Measurements from ENCODE around the gene SPIN2A. TPM values are rescaled to one million over a fixed set of nuclear protein-coding genes. Genes with fewer than 3 reads are reported as not detected.
"Not testable (repeated sequence)": the region's sequence is repeated elsewhere in the genome, so short reads cannot be mapped to it uniquely, and the experiment has no call there.

The SPIN2A gene
- total RNA-seq (under 1 TPM in 3 of 4 donors, not detected in 1; 0.42 to 0.53 (median 0.51) TPM), polyA plus RNA-seq (0.23 TPM)
- long read RNA-seq, donor 1 = 0 reads
- long read RNA-seq, donor 2 = 0 reads
- long read RNA-seq, donor 3 = 0 reads
- long read RNA-seq, donor 4, partial matches to known transcripts = 0 of 1 reads
- long read RNA-seq, donor 4, other reads (novel, unspliced or antisense) = 0 of 1 reads

DNA sequence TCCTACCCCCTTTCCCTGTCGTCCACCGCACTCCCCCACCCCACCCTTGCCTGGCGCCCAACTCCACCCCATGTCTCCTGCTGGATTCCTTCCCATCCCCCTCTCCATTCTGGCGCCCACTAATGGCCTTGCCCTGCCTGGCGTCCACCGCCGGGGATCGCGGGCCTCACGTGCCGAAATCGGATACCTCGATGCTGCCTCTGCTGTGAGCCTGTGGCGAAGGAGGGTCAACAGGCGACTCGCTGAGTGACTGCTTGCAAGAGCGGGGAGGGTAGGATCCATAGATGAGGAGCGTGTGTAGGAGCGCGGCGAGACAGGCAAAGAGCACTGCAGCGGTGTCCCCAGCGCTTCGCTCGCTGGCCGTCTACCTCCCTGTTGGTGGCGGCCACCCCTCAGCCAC, at the start of gene SPIN2A:
Gene SPIN2A (minus strand): TSS at position 325 of the 400 bp plus-strand sequence. CDS start 800 bp downstream, outside the sequence.
- H3K4me1 ChIP-seq (ENCODE audit: control insufficient read depth, insufficient read depth, low read length); intact Hi-C loops (cut with DNase I); H3K27me3 ChIP-seq (ENCODE audit: control insufficient read depth, insufficient read depth); H3K9me3 ChIP-seq (ENCODE audit: control insufficient read depth, low read length); H3K27ac ChIP-seq (ENCODE audit: low read length): not testable (repeated sequence)
- peak; percentile 54 to 66 for ATAC-seq
- peak in 2 of 3 donors; percentile 47 to 53 for DNase-seq
- H3K4me3 ChIP-seq (ENCODE audit: low read length) = peak within 1 kb of the TSS; percentile 0
- 40% methylated on average over 27 of the region's 27 CpGs for WGBS

GRCh38 chrX:57178605-57179004, 41.4 kb upstream of the SPIN2A start:
- DNase-seq (no peak), ATAC-seq (no peak)
- no peaks in the 10 kb centered on the region for H3K9me3 ChIP-seq (ENCODE audit: control insufficient read depth, low read length)
- H3K27me3 ChIP-seq (ENCODE audit: control insufficient read depth, insufficient read depth) = no peaks in the 10 kb centered on the region
- no peak overlapping the region for H3K4me3 ChIP-seq (ENCODE audit: low read length)
- intact Hi-C loops (cut with DNase I) = no loop called here
- no peaks in the 10 kb centered on the region for H3K4me1 ChIP-seq (ENCODE audit: control insufficient read depth, insufficient read depth, low read length)
- H3K27ac ChIP-seq (ENCODE audit: low read length) = no peak overlapping the region

DNA sequence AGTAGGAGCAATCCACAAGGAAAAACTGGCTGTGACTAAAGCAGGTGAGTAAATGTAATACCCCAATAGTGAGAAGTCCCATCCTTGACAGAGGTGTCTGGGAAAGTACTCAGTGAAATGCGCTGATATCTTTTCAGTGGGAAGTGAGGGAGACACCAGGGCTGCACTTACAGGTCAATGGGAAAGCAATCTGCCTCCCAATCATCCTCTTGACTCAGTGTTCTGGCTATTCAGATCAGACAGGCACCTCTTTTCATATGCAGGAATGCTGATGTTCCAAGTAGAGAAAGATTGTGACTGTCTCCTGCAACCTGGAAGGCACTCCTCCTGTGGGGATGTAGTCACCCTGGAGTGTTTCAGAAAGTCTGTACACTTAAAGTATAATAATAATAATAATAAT, 39.9 kb upstream of the SPIN2A start:
- ATAC-seq (no peak), DNase-seq (no peak)
- Histone ChIP-seq H3K27me3 (ENCODE audit: control insufficient read depth, insufficient read depth) (no peaks in the 10 kb centered on the region), H3K4me3 (ENCODE audit: low read length) (no peak overlapping the region), H3K9me3 (ENCODE audit: control insufficient read depth, low read length) (no peaks in the 10 kb centered on the region), H3K27ac (ENCODE audit: low read length) (no peak overlapping the region), H3K4me1 (ENCODE audit: control insufficient read depth, insufficient read depth, low read length) (peaks cover 2% of the 10 kb centered on the region)
- WGBS = 36% methylated on average over 1 of the region's 1 CpG
- intact Hi-C loops (cut with DNase I) = no loop called here

GRCh38 chrX:57172544-57172943, 35.3 kb upstream of the SPIN2A start:
- ATAC-seq (peak; percentile 29 to 64), DNase-seq (peak; percentile 22 to 64 (median 60))
- Histone ChIP-seq H3K4me3 (ENCODE audit: low read length) (no peak overlapping the region), H3K4me1 (ENCODE audit: control insufficient read depth, insufficient read depth, low read length) (peaks cover 2% of the 10 kb centered on the region), H3K9me3 (ENCODE audit: control insufficient read depth, low read length) (no peaks in the 10 kb centered on the region), H3K27me3 (ENCODE audit: control insufficient read depth, insufficient read depth) (no peaks in the 10 kb centered on the region), H3K27ac (ENCODE audit: low read length) (no peak overlapping the region)
- intact Hi-C loops (cut with DNase I) = no loop called here
- WGBS = 63% methylated on average over 6 of the region's 6 CpGs

- H3K27me3 ChIP-seq (ENCODE audit: control insufficient read depth, insufficient read depth) = no peaks in the 10 kb centered on the region
- intact Hi-C loops (cut with DNase I) = no loop called here
- DNase-seq (peak in 2 of 3 donors; percentile 37 to 51), ATAC-seq (peak; percentile 56 to 84)
- no peaks in the 10 kb centered on the region for H3K4me1 ChIP-seq (ENCODE audit: control insufficient read depth, insufficient read depth, low read length)
- no peaks in the 10 kb centered on the region for H3K9me3 ChIP-seq (ENCODE audit: control insufficient read depth, low read length)
- H3K27ac ChIP-seq (ENCODE audit: low read length) = no peak overlapping the region
- 75% methylated on average over 5 of the region's 5 CpGs for WGBS
- H3K4me3 ChIP-seq (ENCODE audit: low read length) = no peak overlapping the region
Observed at GRCh38 chrX:57156397-57157049, 19.3 kb upstream of the SPIN2A start.

- no peaks in the 10 kb centered on the region for H3K9me3 ChIP-seq (ENCODE audit: control insufficient read depth, low read length)
- intact Hi-C loops (cut with DNase I) = no loop called here
- no peak overlapping the region for H3K27ac ChIP-seq (ENCODE audit: low read length)
- no peak for DNase-seq
- no peak overlapping the region for H3K4me3 ChIP-seq (ENCODE audit: low read length)
- ATAC-seq = no peak
- no peaks in the 10 kb centered on the region for H3K4me1 ChIP-seq (ENCODE audit: control insufficient read depth, insufficient read depth, low read length)
- no peaks in the 10 kb centered on the region for H3K27me3 ChIP-seq (ENCODE audit: control insufficient read depth, insufficient read depth)
- WGBS = 72% methylated on average over 2 of the region's 2 CpGs
Observed at GRCh38 chrX:57155171-57155570, 18.0 kb upstream of the SPIN2A start.

- H3K27me3 ChIP-seq (ENCODE audit: control insufficient read depth, insufficient read depth); H3K4me1 ChIP-seq (ENCODE audit: control insufficient read depth, insufficient read depth, low read length); H3K9me3 ChIP-seq (ENCODE audit: control insufficient read depth, low read length); intact Hi-C loops (cut with DNase I); H3K4me3 ChIP-seq (ENCODE audit: low read length); ATAC-seq; H3K27ac ChIP-seq (ENCODE audit: low read length): not testable (repeated sequence)
- peak in 1 of 3 donors; percentile 35 for DNase-seq
- WGBS = 98% methylated on average over 8 of the region's 8 CpGs
Observed at GRCh38 chrX:57152222-57152621, 15.0 kb upstream of the SPIN2A start.

- ATAC-seq (no peak), DNase-seq (no peak)
- intact Hi-C loops (cut with DNase I) = no loop called here
- no peak overlapping the region for H3K27ac ChIP-seq (ENCODE audit: low read length)
- no peak overlapping the region for H3K4me3 ChIP-seq (ENCODE audit: low read length)
- no peaks in the 10 kb centered on the region for H3K9me3 ChIP-seq (ENCODE audit: control insufficient read depth, low read length)
- H3K27me3 ChIP-seq (ENCODE audit: control insufficient read depth, insufficient read depth) = no peaks in the 10 kb centered on the region
- no peaks in the 10 kb centered on the region for H3K4me1 ChIP-seq (ENCODE audit: control insufficient read depth, insufficient read depth, low read length)
- WGBS = 95% methylated on average over 4 of the region's 4 CpGs
Observed at GRCh38 chrX:57138674-57139073, 1.5 kb upstream of the SPIN2A start.

GRCh38 chrX:57137501-57137900, 304 bp upstream of the SPIN2A start:
- Histone ChIP-seq H3K4me3 (ENCODE audit: low read length) (peak overlapping the region; percentile 0), H3K4me1 (ENCODE audit: control insufficient read depth, insufficient read depth, low read length) (no peaks in the 10 kb centered on the region), H3K9me3 (ENCODE audit: control insufficient read depth, low read length) (no peaks in the 10 kb centered on the region), H3K27ac (ENCODE audit: low read length) (no peak overlapping the region), H3K27me3 (ENCODE audit: control insufficient read depth, insufficient read depth) (no peaks in the 10 kb centered on the region)
- peak in 1 of 2 donors; percentile 34 for ATAC-seq
- intact Hi-C loops (cut with DNase I) = no loop called here
- no peak for DNase-seq
- WGBS = 68% methylated on average over 1 of the region's 1 CpG

GRCh38 chrX:57136589-57136988, 608 bp downstream of the SPIN2A start:
- ATAC-seq = peak; percentile 40 to 73
- WGBS = 83% methylated on average over 1 of the region's 3 CpGs

GRCh38 chrX:57135287-57135686, 1.9 kb downstream of the SPIN2A start:
- Histone ChIP-seq H3K4me3 (ENCODE audit: low read length) (no peak overlapping the region), H3K27me3 (ENCODE audit: control insufficient read depth, insufficient read depth) (no peaks in the 10 kb centered on the region), H3K9me3 (ENCODE audit: control insufficient read depth, low read length) (no peaks in the 10 kb centered on the region), H3K4me1 (ENCODE audit: control insufficient read depth, insufficient read depth, low read length) (no peaks in the 10 kb centered on the region), H3K27ac (ENCODE audit: low read length) (no peak overlapping the region)
- intact Hi-C loops (cut with DNase I) = no loop called here
- 91% methylated on average over 3 of the region's 3 CpGs for WGBS
- no peak for DNase-seq
- no peak for ATAC-seq

More at GRCh38 chrX:57136589-57136988, 608 bp downstream of the SPIN2A start:
- H3K4me1 ChIP-seq (ENCODE audit: control insufficient read depth, insufficient read depth, low read length); H3K4me3 ChIP-seq (ENCODE audit: low read length); DNase-seq; H3K27ac ChIP-seq (ENCODE audit: low read length); intact Hi-C loops (cut with DNase I); H3K9me3 ChIP-seq (ENCODE audit: control insufficient read depth, low read length); H3K27me3 ChIP-seq (ENCODE audit: control insufficient read depth, insufficient read depth): not testable (repeated sequence)
